Stimulated activated CD8-positive, alpha-beta memory T cell treated with anti-CD3 and anti-CD28 coated beads, Interleukin-12 subunit alpha, Interleukin-12 subunit beta, amount 100 ng/mL, for 4 hours (primary cell): Measurements from ENCODE around the gene SPECC1.
"Not testable (repeated sequence)": the region's sequence is repeated elsewhere in the genome, so short reads cannot be mapped to it uniquely, and the experiment has no call there.

Experiments
- DNase-seq: peaks from one replicate; pipeline ENCODE4 v3.0.0-alpha.2; 2020; ENCODE audit warnings: low read depth

SPECC1 gene

DNA sequence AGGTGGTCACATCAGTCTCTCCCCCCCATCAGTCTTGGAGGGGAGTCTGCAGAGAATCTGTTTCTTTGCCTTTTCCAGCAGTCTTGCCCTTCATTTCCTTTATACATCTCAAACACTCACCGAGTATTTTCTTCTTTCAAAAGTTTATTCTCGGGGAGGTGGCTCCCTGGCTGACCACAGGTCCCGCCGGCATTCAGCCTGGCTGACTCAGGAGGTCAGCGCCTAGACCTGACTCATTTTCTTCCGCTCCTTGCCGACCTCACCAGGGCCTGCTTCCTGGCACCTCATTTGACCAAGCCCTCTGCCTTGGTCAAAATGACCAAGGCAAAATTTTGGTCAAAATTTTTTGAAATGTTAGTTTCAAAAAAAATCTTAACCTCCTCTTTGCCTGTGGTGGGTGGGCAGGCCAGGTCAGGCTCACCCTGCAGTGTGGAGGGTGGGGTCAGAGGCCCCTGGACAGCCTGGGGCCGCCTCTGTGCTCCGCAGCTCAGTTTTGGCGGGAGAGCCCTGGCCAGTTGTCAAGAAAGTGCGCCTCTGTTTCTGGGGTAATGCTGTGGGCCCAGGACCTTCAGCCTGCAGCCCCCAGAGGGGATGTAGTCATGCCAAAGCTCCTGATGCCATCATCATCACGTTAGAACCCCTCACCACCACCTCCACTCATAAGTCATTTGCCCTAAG lies 165.6 kb downstream of the SPECC1 start:
- no peak for DNase-seq

DNA sequence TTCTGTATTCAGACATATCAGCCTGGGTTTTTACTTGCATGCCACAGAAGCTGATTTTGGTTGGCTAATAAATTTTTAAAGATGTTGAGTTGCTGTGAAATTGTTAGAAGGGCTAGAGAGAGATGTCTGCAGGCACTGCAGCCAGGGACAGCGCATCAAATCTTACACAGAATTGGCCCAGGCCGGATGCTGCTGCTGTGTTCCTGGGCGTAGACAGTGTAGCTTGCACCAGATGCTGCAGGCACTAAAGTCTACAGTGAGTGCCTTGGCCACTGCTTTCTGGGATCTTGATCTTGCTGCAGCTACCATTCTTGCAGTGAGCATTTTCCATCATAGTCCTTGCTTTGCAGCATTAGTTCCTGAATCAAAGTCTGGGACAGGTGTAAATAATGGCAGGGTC lies 169.9 kb downstream of the SPECC1 start:
- no peak for DNase-seq

DNA sequence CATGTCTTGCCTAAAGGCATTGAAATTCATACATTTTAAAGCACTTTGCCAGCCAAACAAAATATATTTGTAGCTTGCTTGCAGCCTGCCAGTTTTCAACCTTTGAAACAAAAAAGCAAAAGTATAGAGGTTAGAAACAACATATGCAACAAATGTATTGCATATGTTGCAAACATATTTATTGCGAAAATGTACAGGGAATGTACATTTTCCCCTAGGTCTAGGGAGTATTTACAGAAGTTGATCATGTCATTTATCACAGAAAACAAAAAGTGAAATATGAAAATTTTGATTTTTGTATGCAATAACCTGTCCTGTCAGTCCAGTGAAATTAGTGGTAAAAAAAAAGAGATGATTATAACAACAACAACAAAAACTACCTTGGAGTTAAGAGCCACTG lies 171.5 kb downstream of the SPECC1 start:
- DNase-seq: no peak

DNA sequence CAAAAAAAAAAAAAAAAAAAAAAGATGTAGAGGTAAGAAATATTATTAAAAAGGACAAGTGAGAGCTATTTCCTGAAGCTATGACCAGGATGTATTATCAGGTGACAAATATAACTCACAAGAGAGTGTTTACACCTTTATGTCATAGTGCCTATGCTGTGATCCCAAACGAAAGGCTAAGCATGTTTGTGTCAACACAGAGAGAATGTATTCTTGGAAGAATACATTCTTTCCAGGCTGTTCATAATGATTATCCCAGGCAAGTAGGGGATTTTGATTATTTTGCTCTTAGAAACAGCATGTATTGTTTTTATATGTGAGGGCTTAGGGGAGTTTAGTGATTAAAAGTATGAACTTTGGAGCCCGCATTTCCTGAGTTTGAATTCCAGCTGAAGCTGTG lies 175.0 kb downstream of the SPECC1 start:
- no peak for DNase-seq

DNA sequence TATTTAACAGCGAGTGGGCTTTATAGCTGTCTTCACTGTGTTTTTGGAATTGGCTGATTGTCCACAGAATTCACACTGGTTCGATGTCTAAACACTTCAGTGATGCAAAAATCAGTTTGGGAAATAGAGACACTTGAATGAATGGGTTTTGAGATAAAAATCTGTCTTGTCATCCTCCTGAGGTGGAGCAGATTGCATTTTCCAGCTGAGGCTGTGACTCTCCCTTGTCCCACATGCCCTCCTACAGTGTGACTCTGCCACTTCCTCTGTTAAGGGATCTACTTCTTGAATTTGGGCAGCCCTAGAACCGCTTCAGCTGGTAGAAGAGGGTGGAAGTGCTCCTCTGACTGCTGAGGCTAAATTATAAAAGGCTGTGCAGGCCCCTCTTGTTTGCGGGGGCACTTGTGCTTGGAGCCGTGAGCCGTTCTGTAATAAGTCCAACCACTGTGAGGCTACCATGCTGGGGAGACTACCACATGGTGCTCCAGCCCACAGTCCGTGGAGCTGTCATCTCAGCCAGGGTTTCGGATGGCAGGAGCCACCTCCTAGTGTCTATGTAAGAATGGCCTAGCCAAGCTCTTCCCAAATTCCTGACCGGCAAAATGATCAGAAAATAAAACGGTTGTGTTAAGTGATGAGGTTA lies 175.9 kb downstream of the SPECC1 start:
- no peak for DNase-seq

DNA sequence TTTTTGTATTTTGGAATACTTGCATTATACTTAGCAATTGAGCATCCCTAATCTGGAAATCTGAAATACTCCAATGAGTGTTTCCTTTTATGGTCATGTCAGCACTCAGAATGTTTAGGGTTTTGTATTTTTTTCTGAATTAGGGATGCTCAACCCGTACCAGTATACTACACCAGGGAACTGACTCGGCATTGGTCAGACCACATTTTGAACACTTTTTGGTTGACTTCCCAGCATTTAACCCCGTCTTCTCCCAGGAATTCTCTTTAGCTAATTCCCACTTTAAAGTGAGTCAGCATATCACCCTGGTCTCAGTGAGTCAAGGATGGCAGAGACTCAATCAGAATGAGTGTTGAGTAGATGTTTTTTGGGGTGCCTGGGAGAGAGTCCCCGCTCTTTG lies 177.9 kb downstream of the SPECC1 start:
- no peak for DNase-seq

DNA sequence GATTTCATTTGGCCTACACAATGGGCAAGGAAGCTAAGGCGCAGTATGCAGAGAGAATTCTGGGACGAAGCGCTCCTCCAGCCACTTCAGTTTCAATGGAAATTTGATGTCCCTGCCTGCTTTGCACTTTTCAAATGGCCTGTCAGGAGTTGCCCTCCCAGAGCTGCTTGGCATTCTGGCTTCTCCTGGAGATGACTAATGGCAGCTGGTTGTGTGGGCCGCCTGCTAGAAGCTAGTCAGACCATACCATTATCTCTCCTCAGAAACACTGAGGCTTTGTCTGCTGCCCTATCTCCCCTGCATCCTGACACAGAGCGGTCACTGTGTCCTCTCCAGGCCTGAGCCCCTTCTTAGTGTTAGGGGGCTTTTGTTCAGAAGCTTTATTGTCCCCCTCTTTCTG lies 180.1 kb downstream of the SPECC1 start:
- no peak for DNase-seq

DNA sequence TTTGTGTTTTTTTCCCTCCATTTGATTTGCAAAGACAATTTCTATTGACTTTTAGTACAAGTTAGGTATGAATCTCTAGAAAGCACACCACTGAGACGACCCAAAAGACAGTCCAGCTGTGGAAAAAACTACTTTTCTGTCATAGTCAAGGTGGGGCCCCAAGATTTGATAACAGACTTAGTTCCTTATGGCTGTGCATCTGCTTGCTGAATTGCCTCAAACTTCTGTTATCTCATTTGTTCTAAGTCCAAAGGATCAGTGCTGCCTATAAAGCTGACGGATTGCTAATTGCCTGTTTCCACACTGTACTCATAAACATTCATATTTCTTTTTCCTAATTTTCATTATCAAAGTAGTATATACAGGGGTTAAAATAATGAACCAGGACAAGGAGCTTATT lies 180.8 kb downstream of the SPECC1 start:
- no peak for DNase-seq

DNA sequence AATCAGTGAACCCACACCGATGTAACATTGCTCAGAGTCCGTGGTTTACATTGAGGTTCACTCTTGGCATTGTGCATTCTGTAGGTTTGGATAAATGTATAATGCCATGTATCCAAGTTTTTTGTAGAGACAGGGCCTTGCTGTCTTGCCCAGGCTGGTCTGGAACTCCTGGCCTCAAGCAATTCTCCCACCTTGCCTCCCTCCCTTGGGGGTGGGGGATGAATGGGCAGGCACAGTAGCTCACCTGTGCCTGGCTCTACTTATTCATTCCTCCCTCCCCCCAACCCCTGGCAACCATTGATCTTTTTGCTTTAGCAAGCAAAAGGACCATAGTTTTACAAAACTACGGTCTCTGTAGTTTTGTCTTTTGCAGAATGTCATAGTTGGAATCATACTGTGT lies 181.4 kb downstream of the SPECC1 start:
- no peak for DNase-seq

DNA sequence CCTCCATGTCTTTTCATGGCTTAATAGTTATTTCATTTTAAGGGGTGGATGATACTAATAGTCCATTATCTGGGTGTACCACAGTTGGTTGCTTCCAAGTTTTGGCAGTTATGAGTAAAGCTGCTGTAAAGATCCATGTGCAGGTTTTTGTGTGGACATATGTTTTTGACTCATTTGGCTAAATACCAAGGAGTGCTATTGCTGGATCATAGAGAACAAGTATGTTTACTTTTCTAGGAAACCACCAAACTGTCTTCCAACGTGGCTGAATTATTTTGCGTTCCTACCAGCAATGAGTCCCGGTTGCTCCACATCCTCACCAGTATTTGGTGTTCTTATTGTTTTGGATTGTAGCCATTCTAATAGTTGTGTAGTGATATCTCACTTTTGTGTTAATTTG lies 181.9 kb downstream of the SPECC1 start:
- DNase-seq: no peak

DNA sequence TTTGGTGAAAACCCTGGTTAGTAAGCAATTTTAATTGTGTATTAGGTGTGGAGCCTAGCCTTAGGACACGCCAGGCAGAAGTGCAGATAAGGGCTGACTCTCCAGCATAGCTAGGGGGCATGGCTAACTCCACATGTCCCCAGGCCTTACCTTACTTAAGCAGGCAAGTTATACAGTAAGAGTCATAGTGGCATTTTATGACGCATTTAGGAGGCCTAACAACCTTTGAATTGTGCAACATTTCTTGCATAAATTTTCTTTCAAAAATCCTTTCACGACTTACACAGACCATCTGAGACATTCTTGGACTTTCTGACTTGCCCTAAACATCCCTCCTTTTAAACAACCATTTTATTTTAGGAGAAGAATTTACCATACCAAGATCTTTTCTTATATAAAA lies 187.1 kb downstream of the SPECC1 start:
- DNase-seq: not testable (repeated sequence)

DNA sequence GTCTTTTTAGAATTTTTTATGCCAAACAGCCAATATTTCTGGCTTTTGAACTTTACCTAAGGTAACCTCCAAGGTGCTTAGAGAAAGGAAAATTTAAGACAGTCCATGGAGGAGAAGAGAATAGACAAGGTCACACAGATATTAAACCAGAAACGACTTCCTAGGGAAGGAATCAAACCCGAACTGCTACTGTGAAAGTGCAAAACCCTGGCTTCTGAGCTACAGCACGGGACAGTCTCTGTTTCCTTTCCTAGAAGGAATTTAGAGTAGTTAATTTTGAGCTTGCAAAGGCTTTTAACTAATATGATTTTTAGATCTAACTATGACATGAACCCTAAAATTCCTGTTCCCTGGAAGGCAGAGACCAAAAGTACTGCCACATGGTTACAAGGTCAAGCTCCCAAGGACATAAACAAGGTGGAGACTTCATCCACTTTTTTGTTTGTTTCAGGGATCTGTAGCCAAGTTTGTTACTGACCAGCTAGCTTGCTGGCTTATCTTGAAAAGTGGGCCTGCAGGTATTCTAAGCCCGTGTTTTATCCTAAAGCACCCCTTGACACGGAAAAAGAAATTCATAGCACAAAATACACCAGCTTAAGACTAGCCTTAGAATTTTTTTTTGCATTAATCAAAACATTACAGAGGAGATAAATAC lies 188.2 kb downstream of the SPECC1 start:
- DNase-seq: no peak

DNA sequence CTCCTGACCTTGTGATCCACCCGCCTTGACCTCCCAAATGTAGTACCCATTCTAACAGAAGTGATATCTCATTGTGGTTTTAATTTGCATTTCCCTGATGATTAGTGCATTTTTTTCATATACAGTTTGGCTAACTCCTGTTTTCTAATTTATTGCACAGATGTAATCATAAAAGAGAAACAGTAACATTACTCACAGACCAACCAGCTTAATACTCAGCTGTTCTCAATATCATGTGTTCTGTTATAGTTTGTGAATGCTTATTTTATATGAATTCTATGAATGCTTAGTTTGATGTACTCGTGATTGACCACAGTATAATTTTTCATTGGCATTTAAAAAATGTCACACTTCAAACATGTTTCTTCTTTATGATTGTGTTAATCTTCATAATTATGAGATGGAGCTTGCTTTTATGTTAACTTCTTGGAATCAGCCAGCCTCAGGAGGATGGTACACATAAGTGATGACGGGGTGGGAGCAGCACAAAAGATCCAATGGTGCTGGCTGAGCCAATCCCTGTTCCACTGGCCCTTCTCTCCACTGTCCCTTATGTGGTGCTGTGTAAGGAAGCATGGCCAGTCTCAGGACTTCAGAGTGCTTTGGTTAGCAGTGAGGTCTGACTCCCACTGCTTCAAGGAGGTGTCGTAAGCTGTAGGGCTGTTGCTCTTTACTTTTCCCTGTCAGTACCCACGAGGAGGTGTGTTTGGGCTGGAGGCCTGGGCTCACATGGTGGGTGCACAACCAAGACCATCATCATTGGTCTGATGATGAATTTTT lies 191.0 kb downstream of the SPECC1 start:
- no peak for DNase-seq

DNA sequence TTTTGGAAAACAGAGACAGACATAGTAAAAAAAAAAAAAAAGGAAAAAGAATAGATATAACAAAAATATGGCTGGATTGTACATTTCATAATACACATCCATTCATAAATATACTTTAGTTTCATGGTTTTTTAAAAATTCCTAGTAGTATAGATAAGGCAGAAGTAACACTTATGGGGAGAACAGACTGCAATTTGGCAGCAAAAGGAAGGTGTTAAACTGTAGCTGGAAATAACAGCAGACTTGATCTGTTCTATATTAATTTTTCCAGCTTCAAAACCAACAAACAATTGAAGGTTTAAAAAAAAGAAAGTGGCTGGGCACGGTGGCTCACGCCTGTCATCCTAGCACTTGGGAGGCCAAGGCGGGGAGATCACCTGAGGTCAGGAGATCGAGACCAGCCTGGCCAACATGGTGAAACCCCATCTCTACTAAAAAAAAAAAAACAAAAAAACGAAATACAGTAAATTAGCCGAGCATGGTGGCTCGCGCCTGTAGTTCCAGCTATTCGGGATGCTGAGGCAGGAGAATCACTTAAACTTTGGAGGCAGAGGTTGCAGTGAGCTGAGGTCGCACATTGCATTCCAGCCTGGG lies 191.8 kb downstream of the SPECC1 start:
- no peak for DNase-seq

DNA sequence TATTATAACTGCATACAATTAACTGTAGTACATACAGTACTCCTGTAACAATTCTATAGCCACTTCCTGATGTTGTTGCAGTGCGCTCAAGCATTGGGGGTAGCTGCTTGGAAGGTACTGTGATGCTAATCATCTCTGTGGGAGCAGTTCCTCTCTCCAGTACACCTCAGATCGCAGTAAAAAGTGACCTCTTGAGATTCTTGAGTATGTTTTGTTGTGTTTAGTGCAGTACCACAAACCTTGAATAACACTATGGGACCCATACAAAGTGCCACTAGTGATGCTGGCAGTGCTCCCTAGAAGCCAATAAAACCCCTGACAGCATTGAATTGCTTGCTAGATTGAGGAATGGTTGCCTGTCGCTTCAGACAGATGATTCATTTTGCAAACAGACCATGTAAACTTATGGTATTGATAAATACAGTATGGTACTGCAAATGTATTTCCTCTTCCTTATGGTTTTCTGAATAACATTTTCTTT lies 193.0 kb downstream of the SPECC1 start:
- no peak for DNase-seq

DNA sequence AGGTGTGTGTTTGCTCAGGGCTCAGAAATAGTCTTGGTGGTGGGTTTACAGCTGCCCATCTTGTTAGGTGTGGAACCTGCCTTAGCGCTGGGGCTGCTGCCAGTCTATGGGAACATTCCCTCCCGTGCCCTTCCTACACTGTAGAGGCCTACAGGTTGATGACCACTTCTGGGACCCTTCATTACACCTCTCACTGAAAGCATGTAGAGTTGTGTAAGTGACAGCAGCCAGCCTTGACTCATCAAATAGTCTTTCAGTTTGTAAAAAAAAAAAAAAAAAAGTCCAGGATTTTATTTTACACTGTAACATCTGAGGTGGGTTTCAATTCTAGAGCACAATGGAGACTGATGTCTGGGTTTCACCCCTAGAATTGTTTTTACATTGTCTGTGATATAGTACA lies 193.9 kb downstream of the SPECC1 start:
- no peak for DNase-seq

DNA sequence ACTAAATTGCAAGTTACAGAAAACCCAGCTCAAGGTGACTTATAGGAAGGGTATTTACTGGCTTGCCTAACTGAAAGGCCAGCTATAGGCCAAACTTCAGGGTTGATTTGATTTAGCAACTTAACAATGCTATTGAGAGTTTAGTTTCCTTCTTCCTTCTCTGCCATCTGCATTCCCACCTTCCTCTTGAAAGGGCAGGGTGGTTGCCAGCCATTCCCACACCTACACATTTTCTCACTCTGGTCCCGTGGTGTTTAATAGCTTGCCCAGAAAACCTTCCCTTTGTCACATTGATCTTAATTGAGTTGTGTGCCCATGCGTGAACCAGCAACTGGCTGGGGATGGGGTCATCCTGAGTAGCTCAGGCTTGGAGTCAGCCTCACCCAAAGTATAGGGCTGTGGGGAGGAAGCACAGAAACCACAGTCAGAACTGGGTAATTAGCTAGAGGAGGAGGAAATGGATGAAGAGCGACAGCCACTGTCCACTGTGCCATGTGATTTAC lies 194.7 kb downstream of the SPECC1 start:
- DNase-seq: no peak

DNA sequence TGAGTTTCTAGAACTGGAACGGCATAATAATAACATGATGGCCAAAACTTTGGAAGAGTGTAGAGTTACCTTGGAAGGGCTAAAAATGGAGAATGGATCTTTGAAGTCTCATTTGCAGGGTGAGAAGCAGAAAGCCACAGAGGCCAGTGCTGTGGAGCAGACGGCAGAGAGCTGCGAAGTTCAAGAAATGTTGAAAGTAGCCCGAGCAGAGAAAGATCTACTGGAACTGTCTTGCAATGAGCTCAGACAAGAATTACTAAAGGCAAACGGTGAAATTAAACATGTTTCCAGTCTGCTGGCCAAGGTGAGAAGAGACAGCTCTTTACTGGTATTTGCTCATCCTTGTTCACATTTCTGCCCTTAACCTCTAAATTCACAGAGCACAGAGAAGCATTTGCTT lies 196.4 kb downstream of the SPECC1 start:
- DNase-seq: no peak

DNA sequence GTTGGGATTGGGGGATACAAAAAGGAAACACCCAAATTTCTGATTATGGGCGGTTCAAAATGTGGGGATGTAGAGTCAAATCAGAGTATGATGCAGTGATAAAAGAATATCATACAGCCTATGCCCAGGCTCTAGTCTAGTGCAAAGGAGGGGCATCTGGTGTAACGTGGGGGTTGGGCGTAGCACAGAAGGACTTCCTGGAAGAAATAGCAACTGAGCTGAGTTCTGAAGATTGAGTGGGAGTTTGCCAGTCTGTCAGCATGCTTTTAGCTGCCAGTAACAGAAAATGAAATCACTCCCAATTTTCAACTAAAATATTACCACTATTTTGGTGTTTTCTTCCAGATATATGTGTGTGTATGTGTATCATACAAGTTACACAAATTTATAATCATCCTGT lies 196.9 kb downstream of the SPECC1 start:
- DNase-seq: no peak

DNA sequence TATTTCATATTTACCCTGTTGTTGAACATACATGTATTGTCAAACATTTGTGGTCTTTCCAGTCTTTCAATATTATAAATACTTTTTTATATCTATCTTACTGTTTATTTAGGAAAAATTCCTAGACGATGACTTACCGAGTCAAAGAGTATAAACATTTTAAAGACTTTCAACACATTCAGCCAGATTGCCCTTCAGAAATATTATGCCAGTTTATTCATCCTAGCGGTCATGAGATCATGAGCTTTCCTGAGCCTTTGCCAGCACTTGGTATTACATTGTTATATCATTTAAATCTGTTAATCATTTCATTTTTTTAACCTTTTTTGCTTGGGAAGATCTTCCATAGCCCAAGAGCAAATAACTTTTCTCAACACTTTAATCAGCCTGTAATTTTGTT lies 197.4 kb downstream of the SPECC1 start:
- DNase-seq: no peak

DNA sequence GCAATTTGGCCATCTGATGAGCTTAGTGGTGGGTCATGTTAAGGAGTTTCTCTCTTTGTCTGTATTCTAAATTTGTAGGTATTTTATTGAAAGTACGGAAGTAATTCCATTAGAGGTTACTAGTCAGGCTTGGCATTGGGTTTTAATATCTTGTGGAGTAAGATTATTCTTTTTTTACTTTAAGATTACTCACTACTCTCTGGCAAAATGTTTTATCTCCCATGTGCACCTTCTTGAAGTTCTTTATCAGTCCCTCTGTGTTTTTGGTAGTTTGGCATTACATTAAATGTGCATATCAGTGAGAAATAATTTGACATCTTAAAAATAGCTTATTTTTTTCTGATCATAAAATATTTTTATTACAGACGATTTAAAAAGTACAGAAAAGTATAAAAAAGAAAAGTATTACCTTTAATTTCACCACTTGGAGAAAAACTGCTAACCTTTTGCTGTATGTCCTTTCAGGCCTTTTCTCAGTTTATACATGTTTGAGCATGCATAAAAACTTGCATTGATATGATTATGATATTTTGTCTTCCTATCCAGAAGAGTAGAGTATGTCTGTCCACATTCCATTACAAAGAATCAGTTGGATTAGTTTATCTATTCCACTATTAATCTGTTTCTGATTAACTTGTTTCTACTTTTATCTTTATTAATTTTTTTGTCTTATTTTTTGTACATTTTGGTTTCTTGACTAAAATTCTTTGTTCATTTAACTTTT lies 198.3 kb downstream of the SPECC1 start:
- DNase-seq: no peak
